Globus pallidus (tissue), 1 donor: Measurements from ENCODE around the gene GCGR.
A peak's percentile ranks its signal among the peaks of the same experiment; 100 is the strongest.

Experiments used
- DNase-seq: peaks from one replicate; pipeline ENCODE4 v3.0.0-alpha.2; 2015; ENCODE audit warnings: low spot score

Gene GCGR

GRCh38 chr17:81846743-81847689 lies 43.1 kb downstream of the GCGR start:
- no peak for DNase-seq

GRCh38 chr17:81849457-81849856 lies 45.5 kb downstream of the GCGR start:
- DNase-seq = no peak

DNA sequence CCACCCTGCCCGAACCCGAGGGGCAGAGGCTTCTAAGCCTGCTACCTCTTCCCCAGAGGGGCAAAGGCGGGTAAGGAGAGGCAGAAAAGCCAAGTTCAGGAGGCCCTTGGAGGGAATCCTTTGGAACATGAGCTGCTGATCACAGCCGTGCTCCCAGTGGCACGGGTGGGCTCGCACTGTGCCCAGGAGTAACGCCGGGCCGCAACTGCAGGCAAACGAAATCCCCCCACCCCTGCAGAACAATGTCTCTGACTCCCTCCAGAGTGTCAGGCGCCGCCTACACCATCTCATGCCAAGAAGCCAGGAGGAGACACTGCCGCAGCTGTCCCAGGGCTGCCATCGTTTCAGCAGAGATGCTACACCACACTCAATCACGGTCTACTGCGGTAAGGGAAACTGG lies 47.5 kb downstream of the GCGR start:
- no peak for DNase-seq

DNA sequence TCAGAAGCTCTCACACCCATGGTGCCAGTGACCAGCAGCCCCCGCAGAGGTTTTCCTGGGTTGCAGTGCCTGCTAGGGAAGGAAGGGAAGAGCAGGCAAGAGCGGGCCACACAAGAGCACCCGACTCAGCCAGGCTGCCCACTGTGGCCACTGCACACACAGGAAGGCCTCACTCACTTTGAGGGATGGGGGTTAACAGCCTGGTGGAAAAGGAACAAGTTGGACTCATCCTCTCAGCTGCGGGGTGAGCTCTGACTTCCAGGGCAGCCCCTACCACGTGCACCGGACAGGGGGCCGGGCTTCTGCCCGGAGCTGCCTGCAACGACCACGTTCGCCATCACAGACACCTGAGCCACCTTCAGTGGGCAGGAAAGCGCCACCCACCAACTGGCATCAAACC lies 48.3 kb downstream of the GCGR start:
- no peak for DNase-seq

GRCh38 chr17:81854974-81855774 lies 51.2 kb downstream of the GCGR start:
- no peak for DNase-seq

DNA sequence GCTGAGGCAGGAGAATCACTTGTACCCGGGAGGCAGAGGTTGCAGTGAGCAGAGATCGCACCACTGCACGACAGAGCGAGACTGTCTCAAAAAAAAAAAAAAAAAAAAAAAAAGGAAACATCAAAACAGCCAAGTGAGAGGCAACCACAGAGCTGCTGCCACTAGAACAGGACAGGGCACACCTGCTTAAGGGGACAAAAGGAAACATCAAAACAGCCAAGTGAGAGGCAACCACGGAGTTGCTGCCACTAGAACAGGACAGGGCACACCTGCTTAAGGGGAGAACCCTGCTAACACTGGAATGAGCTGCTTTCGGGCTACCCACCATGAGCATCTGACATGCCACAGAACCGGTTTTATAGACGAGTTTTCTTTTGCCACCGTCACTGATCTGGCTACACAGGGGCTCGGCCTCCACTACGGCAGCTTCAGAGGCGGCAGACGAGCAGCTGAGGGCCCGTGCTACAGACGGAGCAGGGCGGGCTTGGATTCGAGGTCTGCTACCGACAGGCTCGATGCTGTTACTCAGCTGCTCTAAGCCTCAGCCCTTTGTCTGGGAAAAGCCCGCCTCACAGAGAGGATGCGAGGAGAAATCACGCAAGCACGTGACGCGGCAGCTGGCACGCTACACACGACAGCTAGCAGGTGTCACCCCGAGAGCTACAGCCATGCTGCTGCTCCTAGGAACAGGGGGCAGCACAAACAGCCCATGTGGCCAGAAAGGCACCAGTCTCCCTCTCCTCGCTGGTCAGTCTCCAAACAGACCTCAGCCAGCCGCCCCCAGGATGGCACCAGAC lies 54.4 kb downstream of the GCGR start:
- no peak for DNase-seq

GRCh38 chr17:81858967-81859905 lies 55.3 kb downstream of the GCGR start:
- DNase-seq = no peak

DNA sequence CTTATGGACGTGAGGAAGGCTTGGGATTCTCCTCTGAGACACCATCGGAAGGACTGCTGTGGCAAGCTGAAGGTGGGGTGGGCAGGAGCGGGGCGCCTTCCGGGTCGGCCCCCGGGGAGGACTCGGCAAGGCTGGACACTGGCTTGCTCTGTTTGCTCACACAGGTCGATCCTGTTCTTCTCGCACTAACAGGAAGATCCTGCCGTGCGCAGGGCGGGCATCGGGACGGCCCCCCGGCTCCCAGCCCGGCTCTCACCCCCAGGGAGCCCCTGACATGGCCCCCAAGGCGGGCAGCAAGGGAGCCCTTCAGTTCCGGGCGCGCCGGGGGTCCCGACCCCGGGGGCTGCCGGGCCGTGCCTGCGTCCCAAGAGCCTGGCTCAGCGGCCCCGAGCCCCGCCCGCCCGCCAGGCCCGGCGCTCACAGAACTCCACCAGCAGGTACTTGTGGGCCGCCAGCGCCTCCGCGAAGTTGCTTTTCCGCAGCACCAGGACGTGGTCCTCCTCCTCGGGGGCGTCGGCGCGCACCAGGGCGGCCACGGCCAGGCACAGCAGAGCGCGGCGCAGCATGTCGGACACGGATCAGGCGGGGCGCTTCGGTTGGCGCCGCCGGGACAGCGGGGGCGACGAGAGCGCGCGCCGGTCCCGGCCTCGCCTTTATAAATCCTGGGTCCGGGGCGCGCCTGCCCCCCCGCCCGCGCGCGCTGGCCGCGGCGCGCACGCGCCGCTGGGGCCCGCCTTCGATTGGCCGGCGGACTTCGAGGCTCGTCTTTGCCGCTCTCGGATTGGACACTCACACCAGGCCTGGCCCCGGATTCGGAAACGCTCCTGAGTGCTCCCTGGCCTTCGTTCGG lies 56.2 kb downstream of the GCGR start, which contains the start of gene P4HB:
TSS of gene P4HB (minus strand) at position 630 of the 850 bp plus-strand sequence. CDS start at position 566, 64 bp downstream.
- no peak for DNase-seq

- peak; percentile 100 for DNase-seq
These were observed 57.0 kb downstream of the GCGR start for GRCh38 chr17:81860756-81861568.

GRCh38 chr17:81863123-81863675 lies 59.2 kb downstream of the GCGR start:
- DNase-seq = no peak
